ENCODE measurements around the gene MCTP1.

The MCTP1 gene

DNA sequence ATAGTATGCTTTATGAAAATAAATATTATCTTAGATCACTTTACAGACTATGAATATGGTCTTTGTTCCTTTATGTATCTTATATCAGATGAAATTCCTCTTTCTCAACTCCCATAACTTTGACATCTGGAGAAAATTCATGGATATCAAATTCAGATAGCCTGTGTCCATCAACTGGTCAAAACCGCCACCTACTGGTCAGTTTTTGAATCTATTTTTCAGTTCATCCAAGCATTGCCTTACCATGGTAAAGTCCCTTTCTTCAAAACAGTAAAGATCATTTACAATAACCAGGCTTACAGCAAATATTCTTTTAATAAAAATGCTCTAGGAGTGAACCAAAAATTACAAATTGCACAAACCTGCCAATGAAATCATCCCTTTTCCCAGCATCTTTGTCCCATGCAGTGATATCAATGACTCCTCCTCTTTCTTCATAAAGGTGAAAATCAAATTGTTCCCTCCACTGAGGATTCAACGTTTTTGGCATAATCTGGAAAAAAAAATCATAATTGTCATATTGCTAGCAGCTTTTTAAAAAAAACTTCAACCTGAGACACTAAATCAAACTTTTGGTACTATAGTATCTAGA, 375.9 kb downstream of the MCTP1 start:
- H3K4me3 Mint-ChIP-seq, result no peak overlapping the region
- no peaks in the 10 kb centered on the region for H3K4me1 Mint-ChIP-seq
- no peaks in the 10 kb centered on the region for H3K9me3 Mint-ChIP-seq
- no peak for DNase-seq
- H3K27ac Mint-ChIP-seq, result no peak overlapping the region
- peaks cover under 1% of the 10 kb centered on the region for H3K27me3 Mint-ChIP-seq
- no peak for ATAC-seq

DNA sequence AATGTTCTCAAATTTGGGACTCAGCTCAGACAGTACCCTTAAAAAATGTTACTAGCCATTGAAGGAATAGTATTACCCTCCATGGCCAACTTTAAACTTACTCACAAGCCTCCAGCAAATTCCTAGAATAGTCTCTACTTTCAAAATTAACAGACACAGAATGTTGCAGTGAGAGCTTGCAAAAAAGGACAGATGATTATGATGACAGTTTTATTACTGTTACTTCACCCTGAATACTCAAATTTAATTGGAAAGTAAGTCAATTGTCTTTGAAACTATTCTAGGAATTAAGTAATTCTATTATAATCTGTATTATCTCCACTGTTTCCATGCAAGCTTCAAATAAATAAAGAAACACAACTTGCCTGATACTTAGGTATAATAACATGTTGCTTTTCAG, 378.1 kb downstream of the MCTP1 start:
- DNase-seq, result no peak
- no peak for ATAC-seq
- Mint-ChIP-seq H3K4me1 (no peaks in the 10 kb centered on the region), H3K4me3 (no peak overlapping the region), H3K9me3 (no peaks in the 10 kb centered on the region), H3K27ac (no peak overlapping the region), H3K27me3 (no peaks in the 10 kb centered on the region)

DNA sequence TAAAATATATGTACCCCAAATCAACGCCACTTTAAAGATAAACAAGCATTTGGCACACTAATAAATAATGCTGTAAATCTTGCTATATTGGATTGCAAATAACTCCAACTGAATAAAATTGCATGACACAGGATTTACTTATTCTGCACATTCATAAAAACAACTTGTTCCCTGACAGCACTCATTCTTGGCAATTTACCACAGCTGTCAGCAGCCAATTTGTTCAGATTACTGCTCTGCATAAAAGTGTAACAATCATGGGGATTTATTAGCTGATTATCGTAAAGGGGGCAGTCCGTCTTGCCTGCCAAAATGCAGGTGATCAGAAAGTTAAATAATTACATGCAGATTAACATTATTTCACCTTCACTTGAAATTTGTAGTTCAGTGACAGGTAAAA, 381.2 kb downstream of the MCTP1 start:
- peaks cover 8% of the 10 kb centered on the region for H3K27me3 Mint-ChIP-seq
- peaks cover 0 to 10% of the 10 kb centered on the region in 2 donors for H3K9me3 Mint-ChIP-seq
- ATAC-seq, result no peak
- no peaks in the 10 kb centered on the region for H3K4me1 Mint-ChIP-seq
- H3K4me3 Mint-ChIP-seq, result no peak overlapping the region
- H3K27ac Mint-ChIP-seq, result no peak overlapping the region
- DNase-seq, result no peak

DNA sequence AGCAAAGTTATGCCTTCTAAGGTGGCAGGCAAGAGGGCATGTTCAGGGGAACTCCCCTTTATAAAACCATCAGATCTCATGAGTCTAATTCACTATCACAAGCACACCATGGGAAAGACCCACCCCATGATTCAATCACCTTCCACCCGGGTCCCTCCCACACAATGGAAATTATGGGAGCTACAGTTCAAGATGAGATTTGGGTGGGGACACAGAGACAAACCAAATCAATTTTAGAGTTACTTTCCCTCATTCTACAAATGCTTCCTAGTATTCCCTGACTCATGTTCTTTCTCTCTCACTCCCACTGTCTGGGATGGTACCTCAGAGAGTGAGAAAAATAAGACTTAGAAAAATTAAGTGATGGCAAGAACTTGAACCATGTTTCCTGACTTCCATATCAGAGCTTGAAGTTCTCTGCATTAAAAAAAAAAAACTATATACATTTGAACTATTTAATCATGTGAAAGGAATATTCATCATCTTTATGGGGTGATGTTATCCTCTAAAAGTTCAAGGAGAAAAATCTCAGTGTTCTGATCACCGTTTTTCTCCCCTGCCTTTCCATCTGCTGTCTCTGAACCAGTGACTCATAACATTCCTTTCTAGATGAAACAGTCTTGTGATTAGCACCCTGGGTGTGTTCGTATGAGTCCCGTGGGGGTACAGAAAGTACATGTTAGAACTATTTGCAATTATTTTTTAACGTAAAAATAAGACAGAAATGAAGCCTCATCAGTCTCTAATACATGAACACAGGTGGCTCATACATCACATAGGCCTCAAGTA, 383.5 kb downstream of the MCTP1 start:
- Mint-ChIP-seq H3K9me3 (peaks cover 0 to 10% of the 10 kb centered on the region in 2 donors), H3K27ac (no peak overlapping the region), H3K4me3 (no peak overlapping the region), H3K4me1 (no peaks in the 10 kb centered on the region), H3K27me3 (peaks cover 8% of the 10 kb centered on the region)
- DNase-seq, result no peak
- no peak for ATAC-seq

DNA sequence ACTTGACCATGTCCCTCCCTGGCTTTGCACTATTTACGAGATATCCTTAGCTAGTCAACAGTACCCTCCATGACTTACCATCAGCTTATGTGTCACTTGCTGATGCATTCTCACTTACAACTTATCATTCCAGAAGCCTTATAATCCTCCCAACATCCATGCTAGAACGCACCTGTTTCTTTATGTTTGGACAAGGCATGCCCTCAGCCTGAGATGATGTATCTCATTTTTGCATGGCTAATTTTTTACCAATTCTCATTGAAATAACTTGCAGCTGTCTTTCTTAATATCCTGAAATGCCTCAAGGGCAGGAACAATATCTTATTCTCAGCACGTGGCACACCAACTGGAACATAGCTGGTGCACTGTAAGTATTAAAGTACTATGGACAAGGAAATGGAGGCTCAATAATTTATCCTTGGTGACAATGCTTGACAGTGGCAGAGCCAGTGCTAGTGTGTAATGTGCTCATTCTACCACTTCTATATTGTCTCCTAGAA, 384.8 kb downstream of the MCTP1 start:
- H3K4me1 Mint-ChIP-seq, result no peaks in the 10 kb centered on the region
- peaks cover 0 to 10% of the 10 kb centered on the region in 2 donors for H3K9me3 Mint-ChIP-seq
- no peak overlapping the region for H3K27ac Mint-ChIP-seq
- no peak for DNase-seq
- ATAC-seq, result no peak
- H3K27me3 Mint-ChIP-seq, result peaks cover 8% of the 10 kb centered on the region
- H3K4me3 Mint-ChIP-seq, result no peak overlapping the region

DNA sequence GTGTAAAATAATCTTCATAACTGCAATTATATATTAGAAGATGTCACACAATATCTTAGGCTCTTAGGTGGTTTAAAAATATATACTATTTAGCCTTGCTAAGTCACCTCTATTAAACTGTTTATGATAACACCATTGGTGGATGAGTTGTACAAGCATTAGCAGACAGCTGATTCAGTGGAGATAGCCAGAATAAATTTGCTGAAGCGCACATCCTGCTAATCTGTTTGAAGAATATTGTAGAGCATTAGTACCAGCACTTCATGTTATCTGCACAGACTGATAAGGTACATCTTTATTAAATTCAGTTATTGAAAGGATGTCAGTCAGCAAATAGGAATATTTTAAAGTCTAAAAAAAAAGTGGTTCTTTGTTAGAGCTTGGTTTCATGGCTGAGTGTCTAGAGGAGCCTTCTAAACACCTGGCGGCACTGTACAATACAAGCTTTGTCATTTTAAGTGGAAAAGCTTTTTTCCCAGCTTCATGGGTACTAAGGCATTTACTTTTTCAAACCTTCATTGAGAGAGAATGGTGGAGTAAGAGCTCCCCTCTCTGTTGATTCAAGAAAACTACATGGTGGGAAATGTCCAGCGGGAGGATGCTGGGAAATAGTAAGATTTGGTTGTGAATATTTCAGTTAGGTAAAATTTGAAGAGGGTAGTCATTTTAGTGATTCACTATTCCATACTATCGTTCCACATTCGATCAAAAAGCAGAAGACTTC, 391.3 kb downstream of the MCTP1 start:
- no peak for ATAC-seq
- Mint-ChIP-seq H3K27ac (no peak overlapping the region), H3K9me3 (no peaks in the 10 kb centered on the region), H3K27me3 (no peaks in the 10 kb centered on the region), H3K4me1 (no peaks in the 10 kb centered on the region), H3K4me3 (no peak overlapping the region)
- no peak for DNase-seq

DNA sequence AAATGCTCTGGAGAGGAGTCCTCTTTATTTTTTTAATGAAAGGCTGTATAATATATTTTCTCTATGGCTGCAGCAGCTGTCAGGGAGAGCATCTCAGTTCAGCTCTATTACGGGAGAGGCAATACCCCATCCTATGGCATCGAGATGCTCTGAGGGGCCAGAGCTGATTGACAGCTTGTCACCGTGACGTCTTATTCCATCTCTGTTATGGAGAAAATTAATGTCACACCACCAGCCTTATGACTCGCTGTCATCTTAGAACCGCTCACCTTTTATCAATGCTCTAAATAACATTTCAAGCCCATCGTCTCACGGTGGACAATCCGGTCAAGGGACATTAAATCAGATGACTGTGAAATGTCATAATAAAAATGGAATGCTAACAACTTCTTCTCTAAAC, 392.9 kb downstream of the MCTP1 start:
- Mint-ChIP-seq H3K9me3 (no peaks in the 10 kb centered on the region), H3K4me1 (no peaks in the 10 kb centered on the region), H3K27me3 (no peaks in the 10 kb centered on the region), H3K4me3 (no peak overlapping the region), H3K27ac (no peak overlapping the region)
- ATAC-seq (no peak), DNase-seq (no peak)

DNA sequence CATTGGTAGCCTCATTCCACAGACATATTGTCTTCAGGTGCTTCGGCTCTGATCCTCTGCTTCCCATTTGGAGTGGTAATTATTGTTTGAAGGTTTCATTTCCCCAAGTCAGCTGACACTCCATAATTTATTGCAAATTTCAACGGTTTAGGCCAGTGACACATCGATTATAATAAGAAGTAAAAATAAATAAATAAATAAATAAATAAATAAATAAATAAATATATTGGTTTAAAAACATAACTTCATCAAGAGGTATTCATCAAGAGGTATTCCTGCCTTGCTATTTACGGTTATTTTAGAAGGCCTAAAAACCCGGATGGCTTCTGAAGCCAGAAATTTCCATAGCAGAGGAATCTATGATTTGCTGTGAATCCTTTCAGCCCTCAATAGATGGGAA, 393.3 kb downstream of the MCTP1 start:
- Mint-ChIP-seq H3K4me3 (no peak overlapping the region), H3K4me1 (no peaks in the 10 kb centered on the region), H3K27me3 (no peaks in the 10 kb centered on the region), H3K9me3 (no peaks in the 10 kb centered on the region), H3K27ac (no peak overlapping the region)
- DNase-seq, result no peak
- no peak for ATAC-seq

DNA sequence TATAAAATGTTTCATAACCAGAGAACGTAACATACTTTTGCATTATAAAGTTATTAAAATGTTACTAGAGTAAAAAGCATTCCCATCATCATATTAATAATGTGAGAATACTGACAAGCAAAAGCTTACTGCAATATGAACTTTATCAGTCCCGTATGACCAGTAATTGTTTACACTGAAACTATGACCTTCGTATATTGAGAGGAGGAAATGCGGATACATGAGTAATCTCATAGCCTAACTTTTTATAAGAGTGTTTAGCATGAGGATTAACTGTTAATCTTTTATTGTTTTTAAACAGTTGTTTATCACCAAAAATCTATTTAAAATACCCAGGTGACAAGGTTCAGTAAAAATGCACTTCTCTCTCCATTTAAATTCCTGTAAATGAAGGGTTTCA, 394.0 kb downstream of the MCTP1 start:
- Mint-ChIP-seq H3K9me3 (no peaks in the 10 kb centered on the region), H3K27me3 (no peaks in the 10 kb centered on the region), H3K27ac (no peak overlapping the region), H3K4me3 (no peak overlapping the region), H3K4me1 (no peaks in the 10 kb centered on the region)
- DNase-seq, result no peak
- no peak for ATAC-seq

DNA sequence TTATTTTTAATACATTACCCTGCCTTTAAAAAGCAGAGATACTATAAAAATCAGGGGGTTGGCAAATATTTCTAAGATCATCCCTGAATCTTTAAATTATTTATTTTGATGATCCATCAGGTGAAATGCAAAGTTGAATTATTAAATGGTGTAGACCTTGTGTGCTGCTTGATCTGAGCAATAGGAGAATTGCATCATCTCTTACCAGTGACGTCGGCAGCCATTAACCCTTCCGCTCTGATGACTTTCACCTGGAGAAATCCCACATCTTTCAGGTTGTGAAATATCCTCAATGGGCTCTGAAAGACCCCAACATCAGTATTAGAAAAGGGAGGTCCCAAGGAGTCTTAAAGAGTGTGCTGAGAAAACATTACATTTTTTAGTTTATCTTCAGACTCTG, 396.2 kb downstream of the MCTP1 start:
- H3K9me3 Mint-ChIP-seq, result no peaks in the 10 kb centered on the region
- ATAC-seq, result no peak
- no peak overlapping the region for H3K27ac Mint-ChIP-seq
- H3K4me3 Mint-ChIP-seq, result no peak overlapping the region
- no peak for DNase-seq
- H3K27me3 Mint-ChIP-seq, result no peaks in the 10 kb centered on the region
- H3K4me1 Mint-ChIP-seq, result no peaks in the 10 kb centered on the region

DNA sequence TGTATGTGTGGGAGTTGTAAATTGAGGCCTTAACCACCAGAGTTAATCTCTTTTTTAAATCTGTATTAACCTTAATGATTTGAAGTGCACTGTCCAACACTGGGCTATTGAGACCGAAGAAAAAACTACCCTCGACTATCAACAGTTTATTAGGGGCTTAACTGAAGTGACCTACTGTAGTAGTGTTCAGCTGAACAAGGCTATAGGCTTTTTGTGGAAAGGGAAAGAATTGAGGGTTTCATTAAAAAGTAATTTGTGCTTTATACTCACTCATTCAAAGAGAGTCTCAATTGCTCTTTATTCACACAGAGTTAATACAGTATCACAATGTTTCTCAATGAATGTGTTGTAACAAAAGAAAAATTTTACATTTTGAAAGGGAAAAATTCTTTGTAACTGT, 399.0 kb downstream of the MCTP1 start:
- no peak for DNase-seq
- no peaks in the 10 kb centered on the region for H3K4me1 Mint-ChIP-seq

DNA sequence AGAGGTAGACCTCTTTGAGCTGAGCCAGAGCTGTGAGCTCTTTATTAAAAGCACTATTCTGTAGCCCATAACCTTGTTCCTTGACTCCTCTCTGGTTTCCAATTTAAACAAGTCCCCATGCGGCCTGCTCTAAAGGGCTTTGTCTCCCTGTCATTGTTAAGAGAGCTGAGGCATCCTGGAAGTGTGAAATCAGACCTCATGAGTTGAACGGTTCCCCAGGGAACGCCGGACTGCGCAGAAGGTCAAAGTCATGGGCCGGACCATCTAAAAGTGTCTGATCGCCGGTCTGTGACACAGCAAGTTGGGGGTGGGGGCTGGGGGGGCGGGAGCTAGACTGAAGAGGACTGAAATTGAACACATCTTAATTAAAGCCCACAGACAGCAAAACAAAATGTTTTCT, 400.6 kb downstream of the MCTP1 start:
- no peaks in the 10 kb centered on the region for H3K27me3 Mint-ChIP-seq
- DNase-seq (no peak), ATAC-seq (no peak)
- H3K4me1 Mint-ChIP-seq, result no peaks in the 10 kb centered on the region
- H3K9me3 Mint-ChIP-seq, result no peaks in the 10 kb centered on the region
- H3K4me3 Mint-ChIP-seq, result no peak overlapping the region
- no peak overlapping the region for H3K27ac Mint-ChIP-seq

More for the DNA sequence above, 399.0 kb downstream of the MCTP1 start:
- no peak for ATAC-seq
- Mint-ChIP-seq H3K27me3 (no peaks in the 10 kb centered on the region), H3K27ac (no peak overlapping the region), H3K9me3 (no peaks in the 10 kb centered on the region), H3K4me3 (no peak overlapping the region)

DNA sequence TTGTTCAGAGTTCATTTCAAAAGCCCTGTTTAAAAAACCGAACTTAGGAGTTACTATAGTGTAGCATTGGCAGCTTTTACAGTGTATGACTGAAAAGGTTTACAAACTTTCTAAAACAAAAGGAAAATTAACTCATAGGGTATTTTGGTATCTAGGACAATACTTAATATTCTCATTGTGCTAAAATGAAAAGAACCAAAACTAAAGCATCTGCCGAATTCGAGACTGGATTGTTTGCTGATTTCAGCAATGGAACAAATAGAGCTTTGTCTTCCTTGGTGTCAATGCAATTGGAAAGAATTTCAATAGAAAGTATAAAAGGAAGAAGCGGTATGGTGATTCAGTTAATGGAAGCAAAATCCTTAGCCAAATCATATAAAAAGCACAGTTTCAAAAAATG, 412.4 kb downstream of the MCTP1 start:
- H3K27ac Mint-ChIP-seq, result no peak overlapping the region
- no peak overlapping the region for H3K4me3 Mint-ChIP-seq
- no peaks in the 10 kb centered on the region for H3K9me3 Mint-ChIP-seq
- H3K4me1 Mint-ChIP-seq, result no peaks in the 10 kb centered on the region
- H3K27me3 Mint-ChIP-seq, result no peaks in the 10 kb centered on the region
- ATAC-seq, result no peak
- DNase-seq, result no peak

DNA sequence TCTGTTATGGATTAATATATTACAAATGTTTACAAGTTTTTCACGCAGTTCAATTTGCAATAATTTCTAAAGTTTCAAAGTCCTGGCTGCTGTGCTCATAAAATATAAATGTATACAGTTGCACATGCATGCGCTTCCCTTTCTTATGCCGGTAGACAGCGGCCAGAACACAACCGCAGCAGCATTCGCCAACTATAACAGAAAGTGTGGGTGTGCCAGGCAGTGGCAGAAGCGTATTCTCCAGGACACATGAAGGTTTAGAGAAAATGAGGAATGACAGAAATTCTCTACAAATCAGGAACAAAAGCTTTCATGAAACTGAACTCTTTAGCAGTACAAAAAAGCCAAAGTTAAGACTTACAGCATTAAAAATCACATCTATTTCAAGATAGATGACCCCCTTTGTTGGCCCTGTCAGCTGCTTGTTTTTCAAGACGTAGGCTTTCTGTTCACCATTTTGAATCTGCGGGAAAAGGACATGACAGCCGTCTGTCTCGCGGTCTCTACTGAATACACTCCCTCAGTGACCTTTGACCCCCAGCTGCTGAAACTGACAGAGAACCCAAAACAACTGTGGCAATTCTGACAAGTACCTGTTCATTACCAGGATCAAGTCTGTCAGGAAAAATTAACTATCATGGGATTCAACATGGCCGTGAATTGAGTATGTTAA, 414.2 kb downstream of the MCTP1 start:
- Mint-ChIP-seq H3K27ac (no peak overlapping the region), H3K27me3 (no peaks in the 10 kb centered on the region), H3K9me3 (no peaks in the 10 kb centered on the region), H3K4me1 (no peaks in the 10 kb centered on the region), H3K4me3 (no peak overlapping the region)
- ATAC-seq (no peak), DNase-seq (no peak)

DNA sequence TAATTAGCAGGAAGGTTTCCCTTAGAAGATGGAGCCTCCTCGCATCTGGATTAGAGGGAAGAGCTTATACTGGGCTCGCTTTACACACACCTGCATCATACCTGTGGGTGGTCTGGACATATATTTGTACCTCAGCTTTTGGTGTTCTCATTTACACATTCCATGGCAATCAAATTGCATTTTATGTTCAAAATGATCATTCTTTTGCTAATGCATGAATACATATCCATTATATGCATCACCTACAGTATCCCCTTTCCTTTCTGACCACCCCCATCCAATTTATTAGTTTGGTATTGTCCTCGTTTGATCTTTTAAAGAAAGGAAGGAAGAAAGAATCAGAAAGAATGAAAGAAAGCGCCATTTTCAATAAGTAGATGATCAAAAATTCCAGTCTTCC, 415.0 kb downstream of the MCTP1 start:
- no peak overlapping the region for H3K4me3 Mint-ChIP-seq
- ATAC-seq, result no peak
- no peak for DNase-seq
- no peak overlapping the region for H3K27ac Mint-ChIP-seq
- no peaks in the 10 kb centered on the region for H3K9me3 Mint-ChIP-seq
- no peaks in the 10 kb centered on the region for H3K27me3 Mint-ChIP-seq
- H3K4me1 Mint-ChIP-seq, result no peaks in the 10 kb centered on the region

DNA sequence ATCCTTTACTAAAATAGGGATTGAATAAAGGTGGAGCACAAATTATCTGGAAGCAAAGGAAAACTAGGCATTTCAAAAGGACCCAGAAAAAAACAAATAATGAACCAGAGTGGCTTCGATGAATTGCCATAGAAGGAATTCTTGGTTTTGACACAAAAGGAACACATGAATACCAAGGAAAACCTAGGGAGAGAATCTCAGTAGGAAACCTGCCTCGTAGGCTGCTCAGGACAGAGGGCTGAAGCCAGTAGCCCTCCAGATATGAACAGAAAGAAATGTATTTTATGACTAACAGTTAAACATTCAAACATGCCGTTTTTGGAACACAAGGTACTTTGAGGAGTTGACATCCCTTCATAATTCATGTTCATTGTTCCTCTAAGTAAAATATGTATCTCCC, 420.9 kb downstream of the MCTP1 start:
- H3K4me1 Mint-ChIP-seq, result no peaks in the 10 kb centered on the region
- no peak for DNase-seq
- no peak overlapping the region for H3K27ac Mint-ChIP-seq
- H3K9me3 Mint-ChIP-seq, result no peaks in the 10 kb centered on the region
- peaks cover 7% of the 10 kb centered on the region for H3K27me3 Mint-ChIP-seq
- no peak for ATAC-seq
- H3K4me3 Mint-ChIP-seq, result no peak overlapping the region

All from stimulated activated naive CD8-positive, alpha-beta T cell treated with anti-CD3 and anti-CD28 coated beads, Interleukin-15, amount 100 ng/mL, for 72 hours (primary cell).